SJSA1 (cell line): ENCODE measurements around the gene C2orf68. TPM values are rescaled to one million over a fixed set of nuclear protein-coding genes. Genes with fewer than 3 reads are reported as not detected.
"Not testable (repeated sequence)": the region's sequence is repeated elsewhere in the genome, so short reads cannot be mapped to it uniquely, and the experiment has no call there.

Source experiments
- DNase-seq, 2 experiments: peaks; one replicate each; pipeline ENCODE4 v3.0.0-alpha.2; 2015 to 2020; ENCODE audit warnings: low spot score in 2 of 2, low read depth in 1 of 2
- H3K27ac ChIP-seq: fragments of 250-450 bp; sonication (Bioruptor Pico); 2 replicates; pipeline ENCODE4 v1.5.1; 2020; ENCODE audit warnings: mild to moderate bottlenecking, moderate library complexity
- H3K27me3 ChIP-seq: fragments of 250-450 bp; sonication (Bioruptor Pico); replicated peaks from 2 replicates; pipeline ENCODE4 v1.5.1; 2020; ENCODE audit warnings: mild to moderate bottlenecking, moderate library complexity
- H3K36me3 ChIP-seq: fragments of 250-450 bp; sonication (Bioruptor Pico); 2 replicates; pipeline ENCODE4 v1.5.1; 2020; ENCODE audit warnings: mild to moderate bottlenecking
- H3K4me1 ChIP-seq: fragments of 250-450 bp; sonication (Bioruptor Pico); replicated peaks from 2 replicates; pipeline ENCODE4 v1.6.1; 2021; ENCODE audit warnings: mild to moderate bottlenecking
- H3K4me3 ChIP-seq: fragments of 250-450 bp; sonication (Bioruptor Pico); 2 replicates; pipeline ENCODE4 v1.5.1; 2020; ENCODE audit warnings: mild to moderate bottlenecking
- H3K9me3 ChIP-seq: fragments of 250-450 bp; sonication (Bioruptor Pico); replicated peaks from 2 replicates; pipeline ENCODE4 v1.5.1; 2020; ENCODE audit warnings: mild to moderate bottlenecking
- total RNA-seq: library from RNA; depleted of rRNA; stranded (reverse); fragments of >200 nt; shearing (Covaris generic); gene quantifications from 2 replicates; pipeline ENCODE4 v1.2.3, GENCODE V29; 2014

Gene C2orf68
- total RNA-seq, 1 experiment from 2014 or later, result 16.0 TPM

DNA sequence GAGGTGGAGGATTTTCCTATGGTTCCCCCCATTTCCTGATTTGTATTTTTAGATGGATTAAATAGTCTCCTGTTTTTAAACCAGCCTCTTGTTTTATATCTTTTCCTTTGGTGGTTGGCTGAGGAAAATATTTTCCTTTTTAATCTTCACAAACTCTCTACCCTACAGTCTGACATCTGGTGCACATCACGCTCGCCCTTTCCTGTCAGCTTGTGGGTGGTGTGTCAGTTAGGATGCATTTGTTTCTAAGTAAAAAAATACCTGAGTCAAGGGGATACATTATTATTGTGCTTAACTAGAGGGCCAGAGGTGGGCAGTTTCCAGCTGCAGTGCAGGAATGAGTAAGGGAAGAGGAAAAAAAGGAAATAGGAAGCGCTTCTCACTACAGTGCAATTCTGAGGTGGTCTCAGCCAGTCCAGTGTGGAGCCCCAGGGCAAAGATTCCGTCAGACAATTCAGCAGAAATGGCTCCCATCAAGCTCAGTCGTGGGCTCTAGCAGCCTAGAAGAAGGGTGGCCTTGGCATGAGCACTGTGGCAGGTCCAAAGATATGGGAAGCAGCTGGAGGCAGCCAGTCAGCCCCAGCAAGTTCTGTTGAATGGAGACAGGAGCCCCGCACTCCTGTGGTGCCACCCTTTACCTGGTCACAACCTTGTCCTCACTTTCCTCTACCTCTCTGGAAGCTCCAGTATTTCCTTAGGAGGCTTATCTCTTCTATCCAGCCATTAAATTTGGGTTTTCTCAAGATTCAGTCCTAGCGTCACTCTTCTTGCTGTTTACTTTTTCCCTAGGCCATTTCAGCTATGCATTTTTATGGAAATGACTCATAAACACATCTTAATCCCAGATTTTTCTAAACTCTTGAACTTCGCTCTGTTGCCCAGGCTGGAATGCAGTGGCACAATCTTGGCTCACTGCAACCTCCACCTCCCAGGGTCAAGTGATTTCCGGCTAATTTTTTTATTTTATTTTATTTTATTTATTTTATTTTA is 37.6 kb upstream of the C2orf68 start:
- peak in 1 of 2 experiments; percentile 62 for DNase-seq
- no peak overlapping the region for H3K4me3 ChIP-seq
- H3K27me3 ChIP-seq, result no peaks in the 10 kb centered on the region
- peaks cover 21% of the 10 kb centered on the region for H3K4me1 ChIP-seq
- peaks cover 92% of the 10 kb centered on the region for H3K36me3 ChIP-seq
- H3K9me3 ChIP-seq, result no peaks in the 10 kb centered on the region
- H3K27ac ChIP-seq, result peak overlapping the region; percentile 13

GRCh38 chr2:85648619-85649018 is 36.8 kb upstream of the C2orf68 start:
- peaks cover 93% of the 10 kb centered on the region for H3K36me3 ChIP-seq
- peaks cover 21% of the 10 kb centered on the region for H3K4me1 ChIP-seq
- DNase-seq, result peak; percentile 44 to 60
- no peaks in the 10 kb centered on the region for H3K9me3 ChIP-seq
- no peaks in the 10 kb centered on the region for H3K27me3 ChIP-seq
- H3K27ac ChIP-seq, result no peak overlapping the region
- H3K4me3 ChIP-seq, result no peak overlapping the region

GRCh38 chr2:85647823-85648526 is 36.1 kb upstream of the C2orf68 start:
- peaks cover 95% of the 10 kb centered on the region for H3K36me3 ChIP-seq
- no peak for DNase-seq
- no peaks in the 10 kb centered on the region for H3K27me3 ChIP-seq
- no peaks in the 10 kb centered on the region for H3K9me3 ChIP-seq
- no peak overlapping the region for H3K27ac ChIP-seq
- H3K4me1 ChIP-seq, result peaks cover 21% of the 10 kb centered on the region
- H3K4me3 ChIP-seq, result no peak overlapping the region

DNA sequence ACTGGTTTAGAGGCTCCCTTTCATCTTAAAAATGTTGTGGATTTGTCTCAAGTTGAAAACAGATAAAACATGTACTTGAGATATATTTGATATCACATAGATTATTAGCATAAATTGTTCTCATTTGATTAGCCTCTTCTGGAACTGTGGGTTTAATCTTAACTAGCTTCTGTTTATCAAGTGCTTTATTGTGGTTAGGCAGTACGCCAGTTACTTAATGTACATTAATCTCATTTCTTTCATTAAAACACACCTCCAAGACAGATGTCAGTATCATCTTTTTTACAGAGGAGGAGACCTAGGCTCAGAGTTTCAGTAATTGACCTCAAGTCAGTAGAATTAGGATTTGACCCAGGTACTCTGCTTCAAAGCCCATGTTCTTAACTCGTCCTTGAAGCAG is 34.3 kb upstream of the C2orf68 start:
- H3K36me3 ChIP-seq, result peaks cover 98% of the 10 kb centered on the region
- H3K4me1 ChIP-seq, result peaks cover 21% of the 10 kb centered on the region
- H3K27ac ChIP-seq, result no peak overlapping the region
- H3K4me3 ChIP-seq, result no peak overlapping the region
- H3K27me3 ChIP-seq, result no peaks in the 10 kb centered on the region
- no peaks in the 10 kb centered on the region for H3K9me3 ChIP-seq
- DNase-seq, result no peak

GRCh38 chr2:85644909-85645308 is 33.0 kb upstream of the C2orf68 start:
- Histone ChIP-seq H3K36me3 (peaks cover 99% of the 10 kb centered on the region), H3K4me1 (peaks cover 16% of the 10 kb centered on the region), H3K27ac (no peak overlapping the region), H3K27me3 (no peaks in the 10 kb centered on the region), H3K9me3 (no peaks in the 10 kb centered on the region), H3K4me3 (no peak overlapping the region)
- no peak for DNase-seq

- Histone ChIP-seq H3K36me3 (peaks cover 100% of the 10 kb centered on the region), H3K4me3 (no peak overlapping the region)
Observed at GRCh38 chr2:85642725-85643124, 30.9 kb upstream of the C2orf68 start.

GRCh38 chr2:85635636-85636035 is 23.8 kb upstream of the C2orf68 start:
- no peak for DNase-seq
- no peak overlapping the region for H3K4me3 ChIP-seq
- H3K4me1 ChIP-seq, result peaks cover 4% of the 10 kb centered on the region; the same call in 1 of the 2 replicates
- no peak overlapping the region for H3K27ac ChIP-seq
- H3K27me3 ChIP-seq, result no peaks in the 10 kb centered on the region
- peaks cover 98% of the 10 kb centered on the region for H3K36me3 ChIP-seq
- no peaks in the 10 kb centered on the region for H3K9me3 ChIP-seq

More at GRCh38 chr2:85642725-85643124, 30.9 kb upstream of the C2orf68 start:
- Histone ChIP-seq H3K27ac (no peak overlapping the region), H3K4me1 (peaks cover 1% of the 10 kb centered on the region; the same call in 1 of the 2 replicates), H3K9me3 (no peaks in the 10 kb centered on the region), H3K27me3 (no peaks in the 10 kb centered on the region)
- no peak for DNase-seq

GRCh38 chr2:85635011-85635410 is 23.1 kb upstream of the C2orf68 start:
- no peaks in the 10 kb centered on the region for H3K9me3 ChIP-seq
- no peaks in the 10 kb centered on the region for H3K27me3 ChIP-seq
- H3K27ac ChIP-seq, result no peak overlapping the region
- DNase-seq, result no peak
- peaks cover 4% of the 10 kb centered on the region; the same call in 1 of the 2 replicates for H3K4me1 ChIP-seq
- H3K36me3 ChIP-seq, result peaks cover 98% of the 10 kb centered on the region
- H3K4me3 ChIP-seq, result no peak overlapping the region

- Histone ChIP-seq H3K4me1 (no peaks in the 10 kb centered on the region), H3K4me3 (no peak overlapping the region), H3K27me3 (no peaks in the 10 kb centered on the region), H3K27ac (no peak overlapping the region), H3K36me3 (peaks cover 98% of the 10 kb centered on the region), H3K9me3 (no peaks in the 10 kb centered on the region)
- no peak for DNase-seq
Observed at GRCh38 chr2:85631316-85631715, 19.4 kb upstream of the C2orf68 start.

DNA sequence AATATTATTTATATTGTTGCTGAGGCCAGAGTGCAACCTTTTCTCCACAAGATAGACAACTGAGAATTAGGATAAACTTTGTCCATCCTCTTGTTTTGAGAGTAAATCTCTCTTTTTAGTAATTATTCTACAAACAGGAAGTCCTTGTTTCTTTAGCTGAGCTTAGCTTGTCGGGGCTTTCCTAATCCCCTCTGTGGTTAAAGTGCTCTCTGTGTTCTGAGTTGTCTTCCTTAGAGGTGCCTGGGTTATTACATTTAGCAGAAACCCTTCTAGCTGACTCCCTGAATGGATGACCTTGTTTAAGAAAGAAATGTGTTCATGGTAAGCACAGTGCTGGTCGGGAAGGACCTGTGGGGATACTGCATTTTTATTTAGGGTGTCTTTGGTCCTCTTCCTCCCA is 16.8 kb upstream of the C2orf68 start:
- no peaks in the 10 kb centered on the region for H3K9me3 ChIP-seq
- H3K4me1 ChIP-seq, result no peaks in the 10 kb centered on the region
- H3K4me3 ChIP-seq, result no peak overlapping the region
- no peaks in the 10 kb centered on the region for H3K27me3 ChIP-seq
- H3K36me3 ChIP-seq, result peaks cover 100% of the 10 kb centered on the region
- DNase-seq, result no peak
- H3K27ac ChIP-seq, result no peak overlapping the region

- Histone ChIP-seq H3K27ac (no peak overlapping the region), H3K36me3 (peaks cover 97% of the 10 kb centered on the region), H3K27me3 (no peaks in the 10 kb centered on the region), H3K4me1 (no peaks in the 10 kb centered on the region), H3K9me3 (no peaks in the 10 kb centered on the region), H3K4me3 (no peak overlapping the region)
- no peak for DNase-seq
Observed at GRCh38 chr2:85623991-85624390, 12.1 kb upstream of the C2orf68 start.

- Histone ChIP-seq H3K27ac (no peak overlapping the region), H3K4me1 (peaks cover 8% of the 10 kb centered on the region), H3K27me3 (no peaks in the 10 kb centered on the region), H3K4me3 (no peak overlapping the region), H3K9me3 (no peaks in the 10 kb centered on the region), H3K36me3 (peaks cover 93% of the 10 kb centered on the region)
- DNase-seq, result no peak
Observed at GRCh38 chr2:85621338-85621737, 9.5 kb upstream of the C2orf68 start.

DNA sequence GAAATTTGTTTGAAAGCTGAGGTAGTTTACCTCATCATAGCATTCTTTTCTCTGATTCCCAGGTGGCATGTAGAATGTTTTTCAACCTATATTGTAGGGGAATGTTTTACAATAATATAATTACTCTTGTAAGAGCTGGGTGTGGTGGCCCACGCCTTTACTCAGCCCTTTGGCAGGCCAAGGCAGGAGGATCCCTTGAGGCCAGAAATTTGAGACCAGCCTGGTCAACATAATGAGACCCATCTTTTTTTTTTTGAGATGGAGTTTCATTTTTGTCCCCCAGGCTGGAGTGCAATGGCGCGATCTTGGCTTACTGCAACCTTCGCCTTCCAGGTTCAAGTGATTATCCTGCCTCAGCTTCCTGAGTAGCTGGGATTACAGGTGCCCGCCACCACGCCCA is 7.8 kb upstream of the C2orf68 start:
- H3K4me1 ChIP-seq, result peaks cover 11% of the 10 kb centered on the region
- H3K27me3 ChIP-seq, result no peaks in the 10 kb centered on the region
- no peak overlapping the region for H3K27ac ChIP-seq
- peaks cover 79% of the 10 kb centered on the region for H3K36me3 ChIP-seq
- H3K4me3 ChIP-seq, result no peak overlapping the region
- DNase-seq, result no peak
- H3K9me3 ChIP-seq, result no peaks in the 10 kb centered on the region

GRCh38 chr2:85617723-85618122 is 5.9 kb upstream of the C2orf68 start:
- DNase-seq, H3K27me3 ChIP-seq, H3K27ac ChIP-seq, H3K9me3 ChIP-seq: not testable (repeated sequence)
- H3K36me3 ChIP-seq, result peaks cover 63% of the 10 kb centered on the region
- peak overlapping the region; percentile 97; the same call in 1 of the 2 replicates for H3K4me3 ChIP-seq
- peaks cover 11% of the 10 kb centered on the region for H3K4me1 ChIP-seq
